IMR-90 (cell line): ENCODE measurements around the gene LAMP5. TPM values are rescaled to one million over a fixed set of nuclear protein-coding genes. Genes with fewer than 3 reads are reported as not detected.

Experiments used
- ATAC-seq: fragments of 200-7000 bp; cut with Tn5 transposase; 2 replicates; pipeline ENCODE4 v1.9.1; 2020; ENCODE audit warnings: low read depth, mild to moderate bottlenecking, moderate library complexity
- BruUV-seq: library from RNA; stranded (reverse); fragments of 400-500 nt; replicated peaks from 2 replicates; lab custom pipeline; 2021; lab: Mats Ljungman, UMichigan
- CTCF ChIA-PET: fragments of 300-600 bp; formaldehyde crosslinking; extraction: SDS; loops from one replicate; lab custom pipeline; 2021; ENCODE audit warnings: antibody characterized with exemption; lab: Yijun Ruan, JAX
- POLR2A ChIA-PET: fragments of 300-600 bp; sonication (Branson Sonifier 250); formaldehyde crosslinking; loops from one replicate; lab custom pipeline; 2022; ENCODE audit warnings: antibody characterized with exemption; ENCODE audit not compliant: unreplicated experiment; lab: Charles Lee
- DNase-seq: peaks from one replicate; pipeline ENCODE4 v3.0.0; 2013
- H2AFZ ChIP-seq: replicated peaks from 2 replicates; pipeline ENCODE3; 2013; ENCODE audit warnings: low read length, mild to moderate bottlenecking; ENCODE audit not compliant: poor library complexity
- H2AK5ac ChIP-seq: 2 replicates; pipeline ENCODE4 v1.6.1; 2013; ENCODE audit warnings: low read depth, low read length, inconsistent platforms
- H2AK9ac ChIP-seq: replicated peaks from 2 replicates; pipeline ENCODE3; 2013; ENCODE audit warnings: mild to moderate bottlenecking, low read depth, low read length, moderate library complexity; ENCODE audit not compliant: poor library complexity
- H2BK120ac ChIP-seq: 2 replicates; pipeline ENCODE4 v1.6.1; 2013; ENCODE audit warnings: low read depth, low read length, inconsistent platforms
- H2BK15ac ChIP-seq: 3 replicates; pipeline ENCODE4 v1.6.1; 2013; ENCODE audit warnings: low read depth, low read length, inconsistent platforms
- H2BK20ac ChIP-seq: 2 replicates; pipeline ENCODE4 v1.6.1; 2013; ENCODE audit warnings: low read depth, mild to moderate bottlenecking, inconsistent platforms, low read length, moderate library complexity
- H2BK5ac ChIP-seq: 2 replicates; pipeline ENCODE4 v1.6.1; 2013; ENCODE audit warnings: mild to moderate bottlenecking, low read depth, low read length, inconsistent platforms; ENCODE audit not compliant: poor library complexity, severe bottlenecking
- H3K14ac ChIP-seq: replicated peaks from 2 replicates; pipeline ENCODE4 v1.6.1; 2013; ENCODE audit warnings: low read depth, low read length, inconsistent platforms
- H3K18ac ChIP-seq: 2 replicates; pipeline ENCODE4 v1.6.1; 2013; ENCODE audit warnings: low read depth, low read length, control low read depth
- H3K23ac ChIP-seq: 2 replicates; pipeline ENCODE4 v1.6.1; 2013; ENCODE audit warnings: low read depth, low read length, inconsistent platforms
- H3K27ac ChIP-seq: 2 replicates; pipeline ENCODE4 v1.5.1; 2013; ENCODE audit warnings: mild to moderate bottlenecking, control low read depth, low read length; ENCODE audit not compliant: insufficient read depth
- H3K27me3 ChIP-seq: 2 replicates; pipeline ENCODE4 v1.6.1; 2013; ENCODE audit warnings: low read length; ENCODE audit not compliant: control insufficient read depth, insufficient read depth
- H3K36me3 ChIP-seq: 2 replicates; pipeline ENCODE4 v1.6.1; 2013; ENCODE audit warnings: low read length, mixed read lengths; ENCODE audit not compliant: control insufficient read depth, insufficient read depth
- H3K4ac ChIP-seq: 2 replicates; pipeline ENCODE4 v1.6.1; 2013; ENCODE audit warnings: low read depth, low read length, inconsistent platforms
- H3K4me1 ChIP-seq: 2 replicates; pipeline ENCODE4 v1.6.1; 2013; ENCODE audit warnings: low read length, mixed read lengths; ENCODE audit not compliant: control insufficient read depth, insufficient read depth
- H3K4me2 ChIP-seq: 2 replicates; pipeline ENCODE4 v1.6.1; 2013; ENCODE audit warnings: low read depth, mild to moderate bottlenecking, control low read depth, low read length, moderate library complexity
- H3K4me3 ChIP-seq: 2 replicates; pipeline ENCODE4 v1.5.1; 2013; ENCODE audit warnings: low read depth, mild to moderate bottlenecking, control low read depth, low read length, moderate library complexity; ENCODE audit not compliant: insufficient read depth
- H3K56ac ChIP-seq: 2 replicates; pipeline ENCODE4 v1.6.1; 2013; ENCODE audit warnings: low read length, inconsistent platforms; ENCODE audit not compliant: insufficient read depth; ENCODE audit errors: extremely low read depth
- H3K79me1 ChIP-seq, 2 experiments: 2 replicates each; pipeline ENCODE4 v1.6.1; 2013; ENCODE audit warnings: low read length in 2 of 2, inconsistent platforms in 1 of 2, low read depth in 1 of 2
- H3K9ac ChIP-seq: 2 replicates; pipeline ENCODE4 v1.6.1; 2013; ENCODE audit warnings: low read depth, low read length, control low read depth
- H3K9me1 ChIP-seq: 2 replicates; pipeline ENCODE4 v1.6.1; 2013; ENCODE audit warnings: low read length, inconsistent platforms; ENCODE audit not compliant: insufficient read depth
- H3K9me3 ChIP-seq: 2 replicates; pipeline ENCODE4 v1.6.1; 2013; ENCODE audit warnings: low read length; ENCODE audit not compliant: control insufficient read depth, insufficient read depth
- H4K20me1 ChIP-seq: 2 replicates; pipeline ENCODE4 v1.6.1; 2013; ENCODE audit warnings: low read length, inconsistent platforms; ENCODE audit not compliant: insufficient read depth
- H4K5ac ChIP-seq: 2 replicates; pipeline ENCODE4 v1.6.1; 2013; ENCODE audit warnings: mild to moderate bottlenecking, low read depth, low read length, control low read depth
- H4K8ac ChIP-seq, 2 experiments: 2 replicates each; pipeline ENCODE4 v1.6.1; 2013; ENCODE audit warnings: low read depth in 2 of 2, low read length in 2 of 2, control low read depth in 1 of 2, inconsistent platforms in 1 of 2
- H4K91ac ChIP-seq: 2 replicates; pipeline ENCODE4 v1.6.1; 2013; ENCODE audit warnings: low read depth, low read length, inconsistent platforms; ENCODE audit not compliant: insufficient read depth
- BHLHE40 ChIP-seq: fragments of 150-350 bp; IDR thresholded peaks from 2 replicates; pipeline ENCODE4 v1.6.1; 2016; ENCODE audit warnings: mild to moderate bottlenecking, low read depth, low read length
- CEBPB ChIP-seq: IDR thresholded peaks from 2 replicates; pipeline ENCODE4 v1.6.1; 2012; ENCODE audit warnings: low read depth, low read length, improper control_type of control experiment
- CHD1 ChIP-seq: IDR thresholded peaks from 2 replicates; pipeline ENCODE4 v1.6.1; 2012; ENCODE audit warnings: low read depth, low read length, improper control_type of control experiment
- ELK1 ChIP-seq: fragments of 150-350 bp; IDR thresholded peaks from 2 replicates; pipeline ENCODE4 v1.6.1; 2016; ENCODE audit warnings: low read depth, mild to moderate bottlenecking, low read length, moderate library complexity, borderline replicate concordance
- FOS ChIP-seq: fragments of 150-350 bp; IDR thresholded peaks from 2 replicates; pipeline ENCODE4 v1.6.1; 2016; ENCODE audit warnings: low read depth, low read length
- MAFK ChIP-seq: IDR thresholded peaks from 2 replicates; pipeline ENCODE4 v1.6.1; 2012; ENCODE audit warnings: low read depth, low read length, improper control_type of control experiment
- MAZ ChIP-seq: IDR thresholded peaks from 2 replicates; pipeline ENCODE4 v1.6.1; 2012; ENCODE audit warnings: low read depth, mild to moderate bottlenecking, low read length, improper control_type of control experiment, moderate library complexity, borderline replicate concordance
- MXI1 ChIP-seq: IDR thresholded peaks from 2 replicates; pipeline ENCODE4 v1.6.1; 2012; ENCODE audit warnings: low read depth, mild to moderate bottlenecking, low read length, moderate library complexity, borderline replicate concordance
- NFE2L2 ChIP-seq: fragments of 150-350 bp; IDR thresholded peaks from 2 replicates; pipeline ENCODE4 v1.6.1; 2016; ENCODE audit warnings: low read depth, mild to moderate bottlenecking, low read length
- POLR2A ChIP-seq: IDR thresholded peaks from 2 replicates; pipeline ENCODE4 v1.6.1; 2012; ENCODE audit warnings: mild to moderate bottlenecking, low read depth, low read length
- RAD21 ChIP-seq: IDR thresholded peaks from 2 replicates; pipeline ENCODE4 v1.6.1; 2012; ENCODE audit warnings: low read length, improper control_type of control experiment
- RCOR1 ChIP-seq: IDR thresholded peaks from 2 replicates; pipeline ENCODE4 v1.6.1; 2012; ENCODE audit warnings: mild to moderate bottlenecking, low read length, improper control_type of control experiment; ENCODE audit not compliant: insufficient replicate concordance
- RFX5 ChIP-seq: IDR thresholded peaks from 2 replicates; pipeline ENCODE4 v1.8.0; 2012; ENCODE audit warnings: low read depth, mild to moderate bottlenecking, low read length, moderate library complexity
- SMC3 ChIP-seq: fragments of 150-350 bp; IDR thresholded peaks from 2 replicates; pipeline ENCODE4 v1.6.1; 2016; ENCODE audit warnings: low read depth, mild to moderate bottlenecking, antibody characterized with exemption, low read length, moderate library complexity
- USF2 ChIP-seq: fragments of 150-350 bp; IDR thresholded peaks from 2 replicates; pipeline ENCODE4 v1.6.1; 2017; ENCODE audit warnings: mild to moderate bottlenecking, antibody characterized with exemption, low read length, low read depth
- WGBS, 2 experiments: methylation state at CpG; one replicate each; pipeline versions ENCODE4 v1.1.5 to v1.1.7; 2013; ENCODE audit warnings: missing lambda C conversion rate in 2 of 2; ENCODE audit not compliant: insufficient read length in 1 of 2; ENCODE audit errors: extremely low coverage in 2 of 2; 5-methylcytosine and 5-hydroxymethylcytosine counted together
- dilution Hi-C: fragments of 300-500 bp; cut with HindIII; formaldehyde crosslinking; loops from one replicate; pipeline ENCODE4 v1.14.3; 2018; ENCODE audit warnings: low sequenced_read_pairs; ENCODE audit not compliant: unreplicated experiment
- in situ Hi-C: fragments of 300-500 bp; cut with MboI; formaldehyde crosslinking; loops from 3 replicates; pipeline ENCODE4 v1.14.3; 2019; ENCODE audit warnings: low sequenced_read_pairs, inconsistent platforms, mixed read lengths
- intact Hi-C: fragments of 100-400 bp; cut with micrococcal nuclease; formaldehyde crosslinking; loops from 2 replicates; pipeline ENCODE4 v1.10.0; 2022
- polyA plus RNA-seq, 3 experiments: library from polyadenylated mRNA; depleted of rRNA; stranded (reverse); fragments of >200 nt; gene quantifications; 2 replicates each; pipeline ENCODE4 v1.2.3, GENCODE V29; 2012; ENCODE audit warnings: low replicate concordance in 1 of 3
- total RNA-seq: library from RNA; depleted of rRNA; stranded (reverse); fragments of >200 nt; gene quantifications from 2 replicates; pipeline ENCODE4 v1.2.3, GENCODE V29; 2012
- TF ChIP-seq, protein P1 (sequence below): conservative IDR thresholded peaks from 2 replicates; pipeline ENCODE4 v1.5.1; 2012; ENCODE audit warnings: mild to moderate bottlenecking, low read depth, low read length, improper control_type of control experiment

LAMP5 gene
- total and polyA plus RNA-seq, 2 of the 4 experiments (the other 2 are of a cell fraction), result not detected

GRCh38 chr20:9514072-9514460 lies 324 bp upstream of the LAMP5 start:
- Histone ChIP-seq H3K4me2 (no peak overlapping the region), H3K27ac (no peak overlapping the region)
- in situ Hi-C loops, result no loop called here

More at GRCh38 chr20:9514072-9514460, 324 bp upstream of the LAMP5 start:
- no peaks in the 10 kb centered on the region; the same call in 1 of the 2 replicates for H3K4me1 ChIP-seq
- WGBS, 2 experiments, result no CpG with 5 or more reads among the region's 9 CpGs
- H3K18ac ChIP-seq, result no peak overlapping the region
- H3K79me1 ChIP-seq, result no peaks in the 10 kb centered on the region
- no peak overlapping the region for H2BK15ac ChIP-seq
- no peak overlapping the region for H3K9ac ChIP-seq
- ATAC-seq (no peak), DNase-seq (no peak)
- intact Hi-C loops (no loop called here), dilution Hi-C loops (no loop called here)
- H3K9me3 ChIP-seq, result peaks cover 3% of the 10 kb centered on the region; the same call in 1 of the 2 replicates
- H3K4me3 ChIP-seq, result no peak overlapping the region
- H4K91ac ChIP-seq, result no peak overlapping the region
- no peak overlapping the region for H3K14ac ChIP-seq
- no peak overlapping the region for H2AK5ac ChIP-seq
- H3K23ac ChIP-seq, result no peak overlapping the region
- H2AK9ac ChIP-seq, result no peak overlapping the region
- H3K9me1 ChIP-seq, result no peaks in the 10 kb centered on the region
- H2BK20ac ChIP-seq, result no peak overlapping the region
- CTCF ChIA-PET, result interaction anchor here (1.1 kb wide), 1 partner anchor 11 kb away, joined by 3 read pairs; no protein-coding TSS in a partner anchor
- no peak overlapping the region for H2BK120ac ChIP-seq
- H3K27me3 ChIP-seq, result peaks cover 65% of the 10 kb centered on the region
- H4K20me1 ChIP-seq, result no peaks in the 10 kb centered on the region
- POLR2A ChIA-PET, result no interaction called here
- no peaks in the 10 kb centered on the region for H3K36me3 ChIP-seq
- BruUV-seq, result no TSS peak
- TF ChIP-seq MAFK (no peak), CHD1 (no peak), POLR2A (no peak), CEBPB (no peak), FOS (no peak), RFX5 (no peak), RCOR1 (no peak), SMC3 (no peak), NFE2L2 (no peak), ELK1 (no peak), BHLHE40 (no peak), RAD21 (no peak), MXI1 (no peak), USF2 (no peak), MAZ (no peak)
- TF ChIP-seq, protein P1, sequence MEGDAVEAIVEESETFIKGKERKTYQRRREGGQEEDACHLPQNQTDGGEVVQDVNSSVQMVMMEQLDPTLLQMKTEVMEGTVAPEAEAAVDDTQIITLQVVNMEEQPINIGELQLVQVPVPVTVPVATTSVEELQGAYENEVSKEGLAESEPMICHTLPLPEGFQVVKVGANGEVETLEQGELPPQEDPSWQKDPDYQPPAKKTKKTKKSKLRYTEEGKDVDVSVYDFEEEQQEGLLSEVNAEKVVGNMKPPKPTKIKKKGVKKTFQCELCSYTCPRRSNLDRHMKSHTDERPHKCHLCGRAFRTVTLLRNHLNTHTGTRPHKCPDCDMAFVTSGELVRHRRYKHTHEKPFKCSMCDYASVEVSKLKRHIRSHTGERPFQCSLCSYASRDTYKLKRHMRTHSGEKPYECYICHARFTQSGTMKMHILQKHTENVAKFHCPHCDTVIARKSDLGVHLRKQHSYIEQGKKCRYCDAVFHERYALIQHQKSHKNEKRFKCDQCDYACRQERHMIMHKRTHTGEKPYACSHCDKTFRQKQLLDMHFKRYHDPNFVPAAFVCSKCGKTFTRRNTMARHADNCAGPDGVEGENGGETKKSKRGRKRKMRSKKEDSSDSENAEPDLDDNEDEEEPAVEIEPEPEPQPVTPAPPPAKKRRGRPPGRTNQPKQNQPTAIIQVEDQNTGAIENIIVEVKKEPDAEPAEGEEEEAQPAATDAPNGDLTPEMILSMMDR, result no peak
- H2BK5ac ChIP-seq, result no peak overlapping the region
- no peak overlapping the region for H3K56ac ChIP-seq
- H4K5ac ChIP-seq, result no peak overlapping the region
- no peak overlapping the region for H4K8ac ChIP-seq
- no peak overlapping the region for H3K4ac ChIP-seq
- H2AFZ ChIP-seq, result no peak overlapping the region
